ENCODE results near the gene RAD54L2. TPM values are rescaled to one million over a fixed set of nuclear protein-coding genes. Genes with fewer than 3 reads are reported as not detected.

Gene RAD54L2, protein sequence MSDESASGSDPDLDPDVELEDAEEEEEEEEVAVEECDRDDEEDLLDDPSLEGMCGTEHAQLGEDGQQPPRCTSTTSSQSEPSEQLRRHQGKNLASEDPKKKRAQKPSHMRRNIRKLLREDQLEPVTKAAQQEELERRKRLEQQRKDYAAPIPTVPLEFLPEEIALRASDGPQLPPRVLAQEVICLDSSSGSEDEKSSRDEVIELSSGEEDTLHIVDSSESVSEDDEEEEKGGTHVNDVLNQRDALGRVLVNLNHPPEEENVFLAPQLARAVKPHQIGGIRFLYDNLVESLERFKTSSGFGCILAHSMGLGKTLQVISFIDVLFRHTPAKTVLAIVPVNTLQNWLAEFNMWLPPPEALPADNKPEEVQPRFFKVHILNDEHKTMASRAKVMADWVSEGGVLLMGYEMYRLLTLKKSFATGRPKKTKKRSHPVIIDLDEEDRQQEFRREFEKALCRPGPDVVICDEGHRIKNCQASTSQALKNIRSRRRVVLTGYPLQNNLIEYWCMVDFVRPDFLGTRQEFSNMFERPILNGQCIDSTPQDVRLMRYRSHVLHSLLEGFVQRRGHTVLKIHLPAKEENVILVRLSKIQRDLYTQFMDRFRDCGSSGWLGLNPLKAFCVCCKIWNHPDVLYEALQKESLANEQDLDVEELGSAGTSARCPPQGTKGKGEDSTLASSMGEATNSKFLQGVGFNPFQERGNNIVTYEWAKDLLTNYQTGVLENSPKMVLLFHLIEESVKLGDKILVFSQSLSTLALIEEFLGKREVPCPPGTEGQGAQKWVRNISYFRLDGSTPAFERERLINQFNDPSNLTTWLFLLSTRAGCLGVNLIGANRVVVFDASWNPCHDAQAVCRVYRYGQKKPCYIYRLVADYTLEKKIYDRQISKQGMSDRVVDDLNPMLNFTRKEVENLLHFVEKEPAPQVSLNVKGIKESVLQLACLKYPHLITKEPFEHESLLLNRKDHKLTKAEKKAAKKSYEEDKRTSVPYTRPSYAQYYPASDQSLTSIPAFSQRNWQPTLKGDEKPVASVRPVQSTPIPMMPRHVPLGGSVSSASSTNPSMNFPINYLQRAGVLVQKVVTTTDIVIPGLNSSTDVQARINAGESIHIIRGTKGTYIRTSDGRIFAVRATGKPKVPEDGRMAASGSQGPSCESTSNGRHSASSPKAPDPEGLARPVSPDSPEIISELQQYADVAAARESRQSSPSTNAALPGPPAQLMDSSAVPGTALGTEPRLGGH (N-terminal part only)
- total RNA-seq (10 to 100 TPM; 11.4 to 15.6 (median 13.5) TPM), polyA plus RNA-seq (1 to 10 TPM; 2.1 to 9.4 (median 2.8) TPM)
- long read RNA-seq, donor 1, partial matches to known transcripts: 1 of 6 reads
- long read RNA-seq, donor 1, other reads (novel, unspliced or antisense): 5 of 6 reads
- long read RNA-seq, donor 2, partial matches to known transcripts: 6 of 17 reads
- long read RNA-seq, donor 2, other reads (novel, unspliced or antisense): 11 of 17 reads

DNA sequence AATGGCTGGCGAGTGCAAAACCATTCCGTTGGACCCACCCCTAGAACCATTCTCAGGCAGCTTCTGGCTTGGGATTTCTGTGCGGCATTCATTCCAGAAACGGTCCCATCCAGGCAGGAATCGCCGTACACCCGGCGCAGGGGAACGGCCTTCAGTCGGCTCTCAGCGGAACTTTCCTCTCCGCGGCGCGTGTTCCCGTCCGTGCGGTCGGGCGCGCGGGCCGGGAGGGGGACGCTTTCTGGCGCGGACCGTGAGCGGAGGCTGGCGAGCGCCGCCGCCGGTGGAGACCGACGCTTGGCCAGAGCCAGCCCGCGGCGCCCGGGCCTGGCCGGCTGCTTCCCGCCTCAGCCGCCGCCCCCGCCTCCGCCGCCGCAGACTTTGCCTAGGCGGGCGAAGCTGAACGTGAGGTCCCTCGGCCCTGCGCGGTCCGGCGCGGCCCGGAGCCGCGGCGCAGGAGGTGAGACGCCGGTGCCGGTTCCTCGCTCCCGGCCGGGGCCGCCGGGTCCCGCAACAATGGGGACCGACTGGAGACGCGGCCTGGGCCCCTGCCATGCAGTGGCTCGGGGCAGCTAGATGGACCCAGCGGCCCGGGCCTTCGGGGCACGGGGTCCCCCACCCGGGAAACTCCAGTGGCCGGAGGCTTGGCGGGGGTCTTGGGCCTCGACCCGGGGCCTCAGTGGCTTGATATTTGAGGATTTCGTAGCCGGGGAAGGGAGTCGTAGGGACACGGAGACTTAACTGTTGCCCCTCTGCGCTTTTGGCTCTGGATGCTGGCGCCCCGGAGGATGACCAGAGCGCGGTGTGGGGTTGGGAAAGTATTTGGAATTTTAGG lies at the start of gene RAD54L2:
RAD54L2 (plus strand) TSS at position 261 of the 832 bp plus-strand sequence. CDS start 51,702 bp downstream, outside the sequence.
- intact Hi-C loops (cut with DNase I): loop anchor here in 1 of 2 donors (5.0 kb wide), 1 partner anchor 36 kb away; the partner anchor contains the start of gene DCAF1

DNA sequence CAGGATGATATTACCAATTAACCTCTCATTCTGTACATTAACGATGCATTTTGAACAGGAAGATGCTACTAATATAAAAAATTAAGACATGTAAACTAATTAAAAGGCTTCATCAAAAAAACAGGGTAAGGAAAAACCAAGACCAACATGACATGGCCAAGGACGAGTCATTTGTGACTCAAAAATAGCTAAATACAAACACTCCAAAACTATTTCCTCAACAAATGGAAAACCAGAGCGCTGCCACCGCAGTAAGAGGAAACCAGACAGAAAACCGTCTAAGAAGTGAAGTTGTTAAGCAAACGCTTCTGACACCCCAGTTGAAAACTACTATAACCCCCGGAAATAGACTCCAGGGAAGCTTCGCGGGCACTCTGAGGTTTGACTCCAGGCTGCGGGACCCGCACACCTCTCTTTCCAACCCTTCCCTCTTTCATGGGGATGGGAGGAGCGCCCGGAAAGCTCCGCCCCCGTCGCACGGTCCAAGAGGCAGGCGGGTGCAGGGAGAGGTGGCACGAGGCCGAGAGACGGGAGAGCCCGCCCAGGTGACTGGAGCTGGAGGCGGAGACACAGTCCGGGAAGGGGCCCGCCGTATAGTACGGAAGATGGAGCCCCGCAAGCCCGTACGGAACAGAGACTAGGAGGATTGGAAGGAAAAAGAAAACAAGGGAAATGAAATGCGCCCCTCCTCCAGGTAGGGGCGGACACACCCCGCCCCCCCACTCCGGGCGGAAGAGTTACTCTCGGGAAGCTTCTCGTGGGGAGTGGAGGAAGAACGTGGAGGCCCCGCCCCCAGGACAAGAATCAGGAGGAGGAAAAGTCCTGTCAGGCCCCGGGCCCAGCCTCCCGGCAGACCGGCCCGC lies 39.4 kb upstream of the RAD54L2 start:
- no peaks in the 10 kb centered on the region for H3K9me3 ChIP-seq
- peak overlapping the region; percentile 93 for H3K4me3 ChIP-seq
- peaks cover 9% of the 10 kb centered on the region for H3K4me1 ChIP-seq
- intact Hi-C loops (cut with DNase I): no loop called here
- peaks cover 0 to 20% of the 10 kb centered on the region in 2 donors for H3K36me3 ChIP-seq (ENCODE audit: insufficient read depth in 1 of 2, low read depth in 1 of 2)
- ATAC-seq (peak; percentile 82 to 84 (median 84)), DNase-seq (peak; percentile 94 to 97)
- 1% methylated on average over 31 to 43 of the region's 43 CpGs for WGBS, 3 donors
- peak overlapping the region; percentile 99 for H3K27ac ChIP-seq
- H3K27me3 ChIP-seq (ENCODE audit: insufficient read depth in 3 of 3, low read length in 2 of 3): no peaks in the 10 kb centered on the region
- TF ChIP-seq, protein P1, sequence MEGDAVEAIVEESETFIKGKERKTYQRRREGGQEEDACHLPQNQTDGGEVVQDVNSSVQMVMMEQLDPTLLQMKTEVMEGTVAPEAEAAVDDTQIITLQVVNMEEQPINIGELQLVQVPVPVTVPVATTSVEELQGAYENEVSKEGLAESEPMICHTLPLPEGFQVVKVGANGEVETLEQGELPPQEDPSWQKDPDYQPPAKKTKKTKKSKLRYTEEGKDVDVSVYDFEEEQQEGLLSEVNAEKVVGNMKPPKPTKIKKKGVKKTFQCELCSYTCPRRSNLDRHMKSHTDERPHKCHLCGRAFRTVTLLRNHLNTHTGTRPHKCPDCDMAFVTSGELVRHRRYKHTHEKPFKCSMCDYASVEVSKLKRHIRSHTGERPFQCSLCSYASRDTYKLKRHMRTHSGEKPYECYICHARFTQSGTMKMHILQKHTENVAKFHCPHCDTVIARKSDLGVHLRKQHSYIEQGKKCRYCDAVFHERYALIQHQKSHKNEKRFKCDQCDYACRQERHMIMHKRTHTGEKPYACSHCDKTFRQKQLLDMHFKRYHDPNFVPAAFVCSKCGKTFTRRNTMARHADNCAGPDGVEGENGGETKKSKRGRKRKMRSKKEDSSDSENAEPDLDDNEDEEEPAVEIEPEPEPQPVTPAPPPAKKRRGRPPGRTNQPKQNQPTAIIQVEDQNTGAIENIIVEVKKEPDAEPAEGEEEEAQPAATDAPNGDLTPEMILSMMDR (IDR thresholded peaks at IDR 0.05): no peak

More for the DNA sequence above, at the start of gene RAD54L2:
- Histone ChIP-seq H3K36me3 (ENCODE audit: insufficient read depth in 1 of 2, low read depth in 1 of 2) (peaks cover 4 to 27% of the 10 kb centered on the region in 2 donors), H3K4me1 (peaks cover 17% of the 10 kb centered on the region), H3K4me3 (peak within 1 kb of the TSS; percentile 100), H3K27me3 (ENCODE audit: insufficient read depth in 3 of 3, low read length in 2 of 3) (no peaks in the 10 kb centered on the region), H3K9me3 (no peaks in the 10 kb centered on the region), H3K27ac (peak within 1 kb of the TSS; percentile 91)
- DNase-seq: peak; percentile 86 to 90
- 0 to 1% (median 0%) methylated on average over 76 to 91 of the region's 91 CpGs for WGBS, 3 donors
- peak; percentile 97 to 99 (median 98) for ATAC-seq
- TF ChIP-seq, protein P1 (IDR thresholded peaks at IDR 0.05): peak; percentile 42

DNA sequence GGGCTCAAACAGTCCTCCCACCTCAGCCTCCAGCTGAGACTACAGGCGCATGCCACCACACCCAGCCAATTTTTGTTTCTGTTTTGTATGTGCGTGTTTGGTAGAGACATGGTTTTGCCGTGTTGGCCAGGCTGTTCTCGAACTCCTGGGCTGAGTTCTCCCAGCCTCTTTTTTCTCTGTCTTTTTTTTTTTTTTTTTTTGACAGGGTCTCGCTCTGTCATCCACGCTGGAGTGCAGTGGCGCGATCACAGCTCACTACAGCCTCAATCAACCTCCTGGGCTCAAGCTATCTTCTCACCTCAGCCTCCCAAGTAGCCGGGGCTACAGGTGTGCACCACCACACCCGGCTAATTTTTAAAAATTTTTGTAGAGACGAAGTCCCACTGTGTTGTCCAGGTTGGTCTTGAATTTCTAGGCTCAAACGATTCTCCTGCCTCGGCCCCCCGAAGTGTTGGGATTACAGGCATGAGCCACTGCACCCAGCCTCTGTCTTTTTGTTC lies 37.8 kb upstream of the RAD54L2 start:
- intact Hi-C loops (cut with DNase I): loop anchor here (1.0 to 10.0 kb wide), 5 partner anchors 37 to 482 kb away; partner anchors contain the start of genes ACY1 (in 1 of the 2) and RAD54L2 (in 1 of the 2)

More for the DNA sequence above, 37.8 kb upstream of the RAD54L2 start:
- Histone ChIP-seq H3K9me3 (no peaks in the 10 kb centered on the region), H3K4me3 (peak overlapping the region; percentile 93), H3K4me1 (peaks cover 9% of the 10 kb centered on the region), H3K27ac (peak overlapping the region; percentile 99), H3K27me3 (ENCODE audit: insufficient read depth in 3 of 3, low read length in 2 of 3) (no peaks in the 10 kb centered on the region), H3K36me3 (ENCODE audit: insufficient read depth in 1 of 2, low read depth in 1 of 2) (peaks cover 0 to 11% of the 10 kb centered on the region in 2 donors)
- peak in 1 of 2 donors; percentile 60 for DNase-seq
- 90 to 92% (median 92%) methylated on average over 13 to 14 of the region's 14 CpGs for WGBS, 3 donors
- TF ChIP-seq, protein P1 (IDR thresholded peaks at IDR 0.05): no peak
- no peak for ATAC-seq

All from psoas muscle (tissue), 8 donors.